Measurements from ENCODE around the gene USF2.
A peak's percentile ranks its signal among the peaks of the same experiment; 100 is the strongest.
"Not testable (repeated sequence)": the region's sequence is repeated elsewhere in the genome, so short reads cannot be mapped to it uniquely, and the experiment has no call there.

Gene USF2, protein sequence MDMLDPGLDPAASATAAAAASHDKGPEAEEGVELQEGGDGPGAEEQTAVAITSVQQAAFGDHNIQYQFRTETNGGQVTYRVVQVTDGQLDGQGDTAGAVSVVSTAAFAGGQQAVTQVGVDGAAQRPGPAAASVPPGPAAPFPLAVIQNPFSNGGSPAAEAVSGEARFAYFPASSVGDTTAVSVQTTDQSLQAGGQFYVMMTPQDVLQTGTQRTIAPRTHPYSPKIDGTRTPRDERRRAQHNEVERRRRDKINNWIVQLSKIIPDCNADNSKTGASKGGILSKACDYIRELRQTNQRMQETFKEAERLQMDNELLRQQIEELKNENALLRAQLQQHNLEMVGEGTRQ

DNA sequence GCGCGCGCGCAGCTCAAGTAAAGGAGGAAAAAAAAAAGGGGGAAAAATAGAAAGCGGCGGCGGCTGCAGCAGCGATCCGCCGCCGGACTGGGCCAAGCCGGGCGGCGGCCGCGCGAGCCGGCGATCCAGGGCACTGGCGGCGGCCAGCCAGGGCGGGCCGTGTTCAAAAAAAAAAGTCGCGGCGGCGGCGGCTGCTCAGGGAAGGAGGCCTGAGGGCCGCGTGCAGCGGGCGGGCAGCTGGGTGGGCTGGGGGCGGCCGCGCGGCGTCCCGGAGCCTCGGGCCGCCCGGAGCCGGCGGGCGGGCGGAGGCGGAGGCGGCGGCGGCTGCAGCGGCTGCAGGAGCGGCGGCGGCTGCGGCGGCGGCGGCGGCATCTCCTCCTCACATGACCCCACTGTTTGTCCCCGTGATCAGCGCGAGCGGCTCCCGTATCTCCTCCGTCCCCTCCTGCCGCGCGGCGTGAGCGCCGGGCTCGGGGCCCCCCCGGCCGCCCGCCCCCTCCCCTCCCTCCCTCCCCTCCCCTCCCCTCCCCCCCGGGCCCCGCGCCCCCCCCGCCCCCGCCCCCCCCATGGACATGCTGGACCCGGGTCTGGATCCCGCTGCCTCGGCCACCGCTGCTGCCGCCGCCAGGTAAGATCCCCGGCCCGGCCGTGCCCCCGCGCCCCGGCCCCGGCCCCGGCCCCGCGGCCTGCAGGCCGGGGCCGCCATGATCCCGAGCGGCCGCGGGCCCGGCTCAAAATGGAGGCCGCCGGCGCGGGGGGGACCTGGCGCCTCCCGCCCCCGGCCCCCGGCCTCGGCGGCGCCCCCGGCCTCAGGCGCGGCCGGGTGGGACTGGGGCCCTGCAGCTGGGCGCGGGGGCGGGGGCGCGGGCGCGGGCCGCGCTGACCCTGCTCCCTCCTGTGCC is at the start of gene USF2:
TSS of gene USF2 (plus strand) at position 427 of the 902 bp plus-strand sequence. CDS start at position 567, 140 bp downstream.
- DNase-seq (ENCODE audit: low read depth), result peak; percentile 43

DNA sequence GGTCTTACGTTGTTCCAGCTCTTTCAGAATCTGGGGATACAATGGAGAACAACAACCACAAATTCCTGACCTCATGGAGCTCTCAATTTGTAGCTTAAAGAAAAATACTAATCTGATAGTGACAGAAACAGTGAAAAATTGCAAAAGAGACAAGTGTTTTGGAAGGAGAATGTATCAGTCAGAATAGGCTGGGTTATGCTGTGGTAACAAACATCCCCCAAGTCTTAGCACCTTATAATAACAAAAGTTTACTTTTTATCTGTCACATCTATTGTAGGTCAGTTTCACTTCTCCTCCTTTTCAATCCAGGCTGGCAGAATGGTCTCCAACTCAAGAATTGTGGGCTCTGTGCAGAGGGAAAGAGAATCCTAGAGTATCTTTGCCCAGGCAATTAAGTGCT is 49.8 kb upstream of the USF2 start:
- no peak for DNase-seq (ENCODE audit: low read depth)

DNA sequence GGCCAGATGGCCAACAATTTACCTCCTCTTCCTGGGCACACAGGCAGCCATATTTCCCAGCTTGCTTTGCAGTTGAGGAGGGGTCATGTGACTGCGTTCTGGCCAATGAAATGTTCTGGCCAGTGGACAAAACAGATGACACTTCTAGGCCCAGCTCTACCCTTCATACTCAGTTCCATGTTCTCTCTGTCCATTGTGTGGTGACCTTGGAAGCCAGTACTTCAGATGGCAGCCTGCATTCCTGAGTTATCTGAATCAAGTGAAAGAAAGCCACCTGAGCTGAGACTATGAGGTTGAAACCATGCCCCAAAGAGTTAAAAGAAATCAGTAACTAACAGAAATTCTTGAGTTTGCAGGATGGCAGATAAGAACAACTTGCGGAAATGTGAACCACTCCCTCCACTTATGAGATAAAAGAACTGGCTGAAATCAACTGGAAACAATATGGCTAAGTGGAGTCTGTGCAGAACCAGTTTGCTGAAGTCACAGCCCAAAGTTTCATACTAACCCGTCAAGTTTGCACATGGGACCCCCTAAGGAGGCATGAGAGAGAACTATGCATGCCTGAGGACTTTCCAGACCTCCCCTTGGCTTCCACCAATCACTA is 48.3 kb upstream of the USF2 start:
- no peak for DNase-seq (ENCODE audit: low read depth)

DNA sequence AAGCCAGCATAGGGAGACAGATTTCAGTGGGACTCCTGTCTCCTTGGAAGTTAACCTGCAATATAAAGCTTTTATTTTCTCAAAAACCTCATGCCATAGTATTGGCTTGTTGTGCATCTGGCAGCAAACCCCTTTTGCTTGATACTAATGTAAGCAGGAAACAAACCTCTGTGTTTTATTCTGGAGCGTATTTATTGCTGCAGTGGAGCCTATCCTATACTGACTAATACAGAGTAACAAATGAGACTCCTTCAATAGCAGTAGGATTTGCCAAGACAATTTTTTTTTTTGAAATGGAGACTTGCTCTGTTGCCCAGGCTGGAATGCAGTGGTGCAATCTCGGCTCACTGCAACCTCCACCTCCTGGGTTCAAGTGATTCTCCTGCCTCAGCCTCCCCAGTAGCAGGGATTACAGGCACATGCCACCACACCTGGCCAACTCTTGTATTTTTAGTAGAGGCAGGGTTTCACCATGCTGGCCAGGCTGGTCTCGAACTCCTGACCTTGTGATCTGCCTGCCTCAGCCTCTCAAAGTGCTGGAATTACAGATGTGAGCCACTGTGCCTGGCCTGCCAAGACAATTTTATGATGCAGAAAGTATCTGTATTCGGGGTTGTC is 47.7 kb upstream of the USF2 start:
- DNase-seq (ENCODE audit: low read depth), result not testable (repeated sequence)

DNA sequence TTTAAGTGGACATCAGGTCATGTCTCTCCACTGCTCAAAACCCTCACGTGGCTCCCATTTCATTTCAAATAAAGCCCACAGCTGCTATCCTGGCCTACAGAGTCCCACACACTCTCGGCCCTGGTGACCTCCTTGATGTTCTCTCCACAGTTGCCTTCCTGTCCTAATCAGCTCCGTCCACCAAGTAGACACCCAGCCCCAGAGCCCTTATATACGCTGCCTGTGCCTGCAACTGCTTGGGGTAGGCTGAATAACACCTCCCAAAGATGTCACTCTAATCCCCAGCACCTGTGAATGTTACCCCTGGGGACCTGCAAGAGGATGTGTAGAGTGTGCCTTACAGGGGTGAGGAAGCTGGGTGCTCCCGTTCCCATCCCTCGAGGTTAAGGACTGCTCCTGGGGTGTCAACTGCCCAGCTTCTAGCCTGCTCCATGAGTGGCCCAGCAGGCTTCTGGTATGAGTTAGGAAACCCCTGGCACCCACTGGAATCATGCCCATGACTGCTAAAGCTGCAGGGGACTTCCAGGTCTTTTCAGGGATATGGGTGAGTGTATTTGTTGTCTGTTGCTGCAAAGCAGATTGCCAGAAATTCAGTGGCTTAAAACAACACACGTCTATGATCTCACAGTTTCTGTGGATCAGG is 46.3 kb upstream of the USF2 start:
- DNase-seq (ENCODE audit: low read depth), result no peak

DNA sequence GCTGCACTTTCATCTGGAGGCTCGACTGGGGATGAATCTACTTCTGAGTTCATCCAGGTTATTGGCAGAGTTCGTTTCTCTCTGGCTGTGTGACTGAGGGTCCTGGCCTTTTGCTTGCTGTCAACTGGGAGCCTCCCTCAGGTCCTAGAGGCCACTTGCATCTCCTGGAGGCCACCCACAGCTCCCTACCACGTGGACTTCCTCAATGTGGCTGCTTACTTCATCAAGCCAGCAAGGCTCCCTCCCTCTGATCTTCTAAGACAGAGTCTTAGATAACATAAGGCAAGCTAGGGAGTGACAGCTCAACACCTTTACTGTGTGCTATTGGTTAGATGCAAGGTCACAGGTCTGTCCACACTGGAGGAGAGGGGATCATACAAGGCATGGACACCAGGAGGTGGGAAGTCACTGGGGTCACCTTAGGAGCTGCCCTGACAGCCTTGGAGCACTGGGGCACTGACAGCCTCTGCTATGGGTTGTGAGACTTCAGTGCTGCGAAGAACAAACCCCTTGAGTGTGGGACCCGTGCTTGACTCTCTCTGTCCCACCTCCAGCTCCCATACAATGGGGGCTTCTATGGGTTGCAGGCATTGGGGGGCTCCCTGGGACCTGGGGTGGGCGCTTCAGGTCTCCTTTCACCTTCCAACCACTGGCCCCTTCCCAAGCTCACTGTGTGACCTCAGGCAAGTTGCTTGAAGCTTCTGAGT is 45.5 kb upstream of the USF2 start:
- no peak for DNase-seq (ENCODE audit: low read depth)

DNA sequence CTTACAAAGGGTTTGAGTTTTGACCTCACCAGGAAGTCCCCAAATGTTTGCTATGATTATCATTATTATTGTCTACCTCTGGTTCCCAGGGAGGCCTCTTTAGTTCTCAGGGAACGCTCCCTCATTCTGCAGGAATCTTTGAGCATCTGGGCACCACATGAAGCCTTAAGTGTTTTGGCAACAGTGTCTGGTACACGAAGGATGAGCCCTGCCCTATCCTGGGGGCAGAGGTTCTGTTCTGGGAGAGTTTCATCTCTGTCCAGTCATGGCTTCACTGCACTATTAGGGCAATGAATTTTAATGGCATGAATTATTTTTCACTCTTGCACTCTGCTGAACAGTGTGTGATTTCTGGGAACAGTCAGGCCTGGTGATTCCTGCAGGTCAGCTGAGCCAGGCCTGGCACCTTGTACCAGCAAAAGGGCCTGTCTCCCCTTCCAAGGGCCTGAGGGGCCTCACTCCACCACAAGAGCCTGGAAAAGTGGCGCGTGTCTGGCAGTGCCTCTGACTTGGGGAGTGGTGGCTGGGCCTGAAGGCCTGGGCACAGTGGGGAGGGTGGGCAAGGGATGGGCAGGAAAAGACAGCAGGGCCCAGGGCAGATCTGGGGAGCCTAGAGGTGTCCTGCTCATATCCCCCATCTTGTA is 44.8 kb upstream of the USF2 start:
- DNase-seq (ENCODE audit: low read depth), result no peak

DNA sequence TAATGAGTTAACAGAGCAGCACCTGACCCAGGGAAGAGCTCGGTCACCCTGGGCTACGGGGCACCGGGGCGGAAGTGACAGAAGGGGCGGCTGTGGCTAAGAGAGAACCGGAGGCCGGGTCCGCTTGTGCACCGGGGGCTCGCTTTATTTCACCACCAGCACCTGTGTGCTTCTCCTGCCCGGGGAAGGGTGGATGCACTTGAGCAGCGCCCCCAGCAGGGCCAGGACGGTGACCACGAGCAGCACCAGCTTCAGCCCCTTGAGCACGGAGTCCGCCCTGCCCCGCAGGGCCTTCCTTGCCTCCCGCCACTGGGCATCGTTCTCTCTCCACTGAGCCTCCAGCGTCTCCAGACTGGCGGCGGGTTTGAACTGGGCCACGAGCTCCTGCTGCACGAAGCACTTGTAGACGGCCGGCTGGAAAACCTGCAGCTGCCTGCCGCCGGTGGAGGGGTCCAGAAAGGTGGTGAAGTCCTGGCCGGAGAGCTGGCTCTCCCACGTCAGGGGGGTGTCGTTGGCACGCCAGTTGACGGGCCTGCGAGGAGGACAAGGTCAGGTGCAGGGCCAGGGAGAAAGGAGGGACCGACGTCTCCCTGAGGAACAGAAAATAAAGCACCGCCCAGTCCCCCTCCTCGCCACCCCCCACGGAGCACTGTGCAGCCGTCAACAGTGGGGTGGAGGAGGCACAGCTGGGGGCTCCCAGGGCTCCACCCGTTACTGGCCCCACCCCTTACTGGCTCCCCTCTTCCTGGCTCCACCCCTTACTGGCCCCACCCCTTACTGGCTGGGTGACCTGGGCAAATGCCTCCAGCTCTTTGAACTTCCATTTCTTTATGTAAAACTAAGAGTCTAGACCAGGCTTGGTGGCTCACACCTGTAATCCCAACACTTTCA is 43.8 kb upstream of the USF2 start:
- no peak for DNase-seq (ENCODE audit: low read depth)

DNA sequence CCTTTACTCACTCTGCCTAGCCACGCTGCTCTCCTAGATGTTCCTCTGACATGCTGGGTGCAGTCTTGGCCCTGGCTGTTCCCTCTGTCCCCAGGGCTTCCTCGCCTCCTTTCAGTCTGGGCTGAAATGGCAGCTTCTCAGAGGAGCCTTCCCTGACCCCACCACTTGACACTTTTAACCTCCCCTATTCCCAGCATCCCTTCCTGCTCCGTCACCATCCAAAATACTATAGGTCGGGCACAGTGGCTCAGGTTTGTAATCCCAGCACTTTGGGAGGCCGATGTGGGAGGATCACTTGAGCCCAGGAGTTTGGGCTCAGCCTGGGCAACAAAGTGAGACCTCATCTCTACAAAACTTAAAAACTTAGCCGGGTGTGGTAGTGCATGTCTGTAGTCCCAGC is 42.8 kb upstream of the USF2 start:
- no peak for DNase-seq (ENCODE audit: low read depth)

DNA sequence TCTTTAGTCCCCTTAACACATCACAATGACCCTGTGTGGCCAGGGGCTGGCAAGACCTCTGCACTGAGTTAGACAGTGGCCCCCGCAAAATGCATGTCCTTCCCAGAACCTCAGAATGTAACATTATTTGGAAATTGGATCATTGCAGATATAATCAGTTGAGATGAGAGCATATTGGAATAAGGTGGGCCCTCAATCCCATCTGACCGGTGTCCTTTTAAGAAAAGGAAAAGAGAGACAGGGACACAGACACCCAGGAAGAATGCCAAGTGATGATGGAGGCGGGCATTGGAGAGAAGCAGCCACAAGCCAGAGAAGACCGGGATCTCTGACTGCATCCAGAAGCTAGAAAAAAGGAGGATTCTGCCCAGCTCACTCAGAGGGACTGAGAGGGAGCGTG is 42.0 kb upstream of the USF2 start:
- DNase-seq (ENCODE audit: low read depth), result no peak

DNA sequence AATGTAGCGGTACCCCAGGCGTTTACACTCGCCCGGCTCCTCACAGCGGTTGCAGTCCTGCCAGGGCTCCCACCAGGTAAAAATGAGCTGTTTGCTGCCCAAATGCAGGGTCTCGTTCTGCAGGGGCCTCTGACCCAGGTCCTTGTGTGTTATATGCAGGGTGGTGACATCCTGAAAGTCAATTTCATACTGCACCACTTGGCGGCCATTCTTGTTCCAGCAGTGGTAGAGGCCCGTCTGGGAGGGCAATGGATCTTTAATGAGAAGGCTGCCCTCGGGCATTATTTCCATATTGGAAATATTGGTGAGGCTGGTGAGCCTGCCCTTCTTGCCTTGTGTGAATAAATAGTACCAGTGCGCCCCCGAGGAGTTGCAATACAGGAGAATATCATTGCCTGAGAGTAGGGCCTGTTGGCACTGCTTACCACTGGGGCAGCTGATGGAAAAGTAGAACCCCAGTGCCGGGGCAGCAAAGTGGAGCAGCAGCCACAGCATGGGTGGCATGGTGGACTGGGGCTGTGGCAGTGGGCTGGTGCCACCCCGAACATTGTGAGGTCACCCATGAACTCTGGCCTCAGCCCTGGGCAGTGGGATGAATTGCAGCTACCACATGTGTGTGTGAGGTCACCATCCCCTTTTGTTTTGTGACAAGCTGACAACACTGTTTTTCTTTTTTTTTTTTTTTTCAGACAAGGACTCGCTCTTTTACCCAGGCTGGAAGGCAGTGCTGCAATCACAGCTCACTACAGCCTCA is 40.4 kb upstream of the USF2 start, which contains the start of gene FAM187B:
TSS of gene FAM187B (minus strand) at position 563 of the 754 bp plus-strand sequence. CDS start at position 504, 59 bp downstream.
- DNase-seq (ENCODE audit: low read depth), result no peak

DNA sequence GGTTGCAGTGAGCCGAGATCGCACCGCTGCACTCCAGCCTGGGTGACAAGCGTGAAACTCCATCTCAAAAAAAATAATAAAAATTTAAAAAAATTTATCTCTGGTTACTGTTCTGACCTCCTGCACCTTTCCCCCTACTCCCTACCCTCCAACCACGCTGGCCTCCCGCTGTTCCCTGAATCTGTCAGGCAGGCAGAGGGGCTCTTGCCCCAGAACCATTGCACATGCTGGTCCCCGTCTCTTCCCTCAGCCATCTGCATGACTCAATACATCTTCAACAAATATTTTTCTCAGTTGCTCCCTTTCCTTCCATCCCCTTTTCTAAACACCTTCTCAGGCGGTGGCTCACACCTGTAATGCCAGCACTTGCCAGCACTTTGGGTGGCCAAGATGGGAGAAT is 39.2 kb upstream of the USF2 start:
- no peak for DNase-seq (ENCODE audit: low read depth)

DNA sequence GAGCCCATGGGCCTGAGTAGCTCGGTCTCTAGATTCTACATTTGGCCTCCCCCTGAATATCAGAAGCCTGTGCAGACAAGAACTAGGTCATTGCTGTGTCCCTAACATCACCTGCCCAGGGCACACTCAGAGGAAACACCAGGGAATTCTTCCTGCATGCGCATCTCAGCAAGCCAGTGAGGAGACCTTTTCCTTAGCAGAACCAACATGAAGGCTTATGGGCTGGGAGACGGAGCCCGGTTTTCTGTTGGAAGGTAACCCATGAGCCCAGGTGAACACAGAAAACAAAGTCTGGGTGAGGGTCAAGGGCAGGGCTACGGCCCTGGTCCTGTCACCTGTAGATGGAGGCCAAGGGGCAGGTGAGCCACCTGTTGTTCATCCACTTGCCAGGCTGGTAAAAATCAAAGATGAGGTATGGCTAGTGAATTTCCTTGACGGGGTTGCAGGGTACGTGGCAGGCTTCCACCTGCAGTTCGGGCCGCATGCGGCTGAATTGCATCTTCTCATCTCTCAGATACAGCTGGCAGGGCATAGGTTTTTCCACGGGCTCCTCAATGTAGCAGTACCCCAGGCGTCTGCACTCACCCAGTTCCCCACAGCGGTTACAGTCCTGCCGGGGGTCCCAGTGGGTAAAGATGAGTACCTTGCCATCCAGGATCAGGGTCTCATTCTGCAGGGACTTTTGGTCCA is 36.7 kb upstream of the USF2 start:
- no peak for DNase-seq (ENCODE audit: low read depth)

DNA sequence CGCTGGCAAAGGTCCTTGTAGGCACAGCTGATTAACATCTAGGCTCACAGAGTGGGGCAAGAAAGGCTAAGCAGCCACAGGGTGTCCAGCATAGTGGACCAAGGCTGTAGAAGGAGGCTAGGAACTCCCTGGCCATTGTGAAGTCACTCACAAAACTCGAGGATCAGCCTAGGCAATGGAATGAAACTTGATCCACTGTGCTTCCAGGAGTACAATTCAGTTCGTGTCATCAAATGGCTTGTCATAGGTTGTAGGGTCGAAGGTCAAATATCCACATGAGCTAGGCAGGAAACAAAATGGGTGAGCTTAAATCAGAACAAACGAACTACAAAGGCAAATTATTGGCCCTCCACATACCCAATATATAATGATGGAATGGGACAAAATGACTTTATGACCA is 35.9 kb upstream of the USF2 start:
- DNase-seq (ENCODE audit: low read depth), result no peak

DNA sequence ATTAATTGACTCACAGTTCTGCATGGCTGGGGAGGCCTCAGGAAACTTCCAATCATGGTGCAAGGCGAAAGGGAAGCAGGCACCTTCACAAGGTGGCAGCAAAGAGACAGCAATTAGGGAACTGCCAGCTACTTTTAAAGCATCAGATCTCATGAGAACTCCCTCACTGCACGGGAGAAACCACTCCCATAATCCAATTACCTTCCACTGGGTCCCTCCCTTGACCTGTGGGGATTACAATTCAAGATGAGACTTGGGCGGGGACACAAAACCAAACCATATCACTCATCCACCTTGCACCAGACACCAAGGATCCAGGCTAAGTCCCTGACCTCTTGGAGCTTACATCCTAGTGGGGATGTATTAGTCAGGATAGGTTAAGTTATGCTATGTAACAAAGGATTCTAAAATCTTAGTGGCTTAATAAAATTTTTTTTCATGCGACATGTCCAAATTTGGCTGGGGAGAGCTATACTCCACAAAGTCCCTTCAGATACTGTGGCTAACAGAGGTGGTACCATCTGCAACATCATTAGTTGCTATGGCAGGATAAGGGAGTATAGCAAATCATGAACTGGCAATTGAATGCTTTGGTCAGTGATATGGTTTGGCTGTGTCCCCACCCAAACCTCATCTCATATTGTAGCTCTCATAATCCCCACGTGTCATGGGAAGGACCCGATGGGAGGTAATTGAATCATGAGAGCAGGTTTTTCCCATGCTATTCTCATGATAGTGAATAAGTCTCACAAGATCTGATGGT is 31.9 kb upstream of the USF2 start:
- DNase-seq (ENCODE audit: low read depth), result no peak

DNA sequence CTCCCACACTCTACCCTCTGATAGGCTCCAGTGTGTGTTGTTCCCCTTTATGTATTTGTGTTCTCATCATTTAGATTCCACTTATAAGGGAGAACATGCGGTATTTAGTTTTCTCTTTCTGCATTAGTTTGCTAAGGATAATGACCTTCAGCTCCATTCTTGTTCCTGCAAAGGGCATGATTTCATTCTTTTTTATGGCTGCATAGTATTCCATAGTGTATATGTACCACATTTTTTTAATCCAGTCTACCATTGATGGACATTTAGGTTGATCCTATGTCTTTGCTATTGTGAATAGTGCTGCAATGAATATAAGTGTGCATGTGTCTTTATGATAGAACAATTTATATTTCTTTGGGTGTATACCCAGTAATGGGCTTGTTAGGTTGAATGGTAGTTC is 29.2 kb upstream of the USF2 start:
- DNase-seq (ENCODE audit: low read depth), result not testable (repeated sequence)

DNA sequence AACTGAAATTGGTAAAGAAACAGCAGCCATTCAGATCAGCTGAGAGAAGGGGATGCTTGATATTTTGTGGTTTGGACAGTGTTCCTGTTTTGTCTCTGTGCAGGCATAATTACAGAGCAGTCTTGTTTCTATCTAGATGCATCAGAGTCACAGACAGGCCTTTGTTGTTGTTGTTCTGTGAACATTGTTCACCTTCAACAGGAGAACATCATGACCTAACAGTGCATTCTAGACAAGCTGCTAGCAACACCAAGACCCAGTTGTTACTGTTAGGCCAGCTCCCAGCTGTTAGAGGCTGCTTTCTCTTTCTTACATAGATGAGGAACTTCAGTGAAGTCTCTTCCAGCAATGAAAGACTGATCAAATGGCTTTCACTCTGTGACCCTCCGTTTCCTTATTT is 28.4 kb upstream of the USF2 start:
- DNase-seq (ENCODE audit: low read depth), result no peak

Data from stromal cell of bone marrow (primary cell).